Measurements from ENCODE around the gene ZNF264.

Gene ZNF264

DNA sequence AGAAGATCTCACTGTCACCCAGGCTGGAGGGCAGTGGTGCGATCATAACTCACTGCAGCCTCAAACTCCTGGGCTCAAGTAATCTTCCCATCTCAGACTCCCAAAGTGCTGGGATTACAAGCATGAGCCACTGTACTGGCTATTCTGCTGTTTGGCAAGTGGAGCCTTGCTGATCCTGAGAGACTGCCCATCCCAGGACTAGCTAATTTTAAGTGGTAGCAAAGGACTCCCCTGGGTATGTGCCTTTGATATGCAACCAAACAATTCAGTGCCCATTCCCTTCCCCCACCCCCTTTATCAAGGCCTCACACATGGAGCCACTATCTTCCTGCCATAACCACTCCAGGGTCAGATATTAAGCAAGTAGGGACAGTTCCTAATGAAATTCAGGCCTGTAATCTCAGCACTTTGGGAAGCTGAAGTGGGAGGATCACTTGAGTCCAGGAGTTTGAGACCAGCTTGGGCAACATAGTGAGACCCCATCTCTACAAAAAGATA is 72.0 kb downstream of the ZNF264 start:
- no peak for DNase-seq (ENCODE audit: low read depth)
- H3K4me3 ChIP-seq (ENCODE audit: low read depth, low read length) = no peak overlapping the region
- TF ChIP-seq MYC (IDR thresholded peaks at IDR 0.05; ENCODE audit: low read depth, low read length) (no peak), POLR2A (IDR thresholded peaks at IDR 0.05; ENCODE audit: extremely low read depth, insufficient read length) (no peak)
- TF ChIP-seq, protein P1, sequence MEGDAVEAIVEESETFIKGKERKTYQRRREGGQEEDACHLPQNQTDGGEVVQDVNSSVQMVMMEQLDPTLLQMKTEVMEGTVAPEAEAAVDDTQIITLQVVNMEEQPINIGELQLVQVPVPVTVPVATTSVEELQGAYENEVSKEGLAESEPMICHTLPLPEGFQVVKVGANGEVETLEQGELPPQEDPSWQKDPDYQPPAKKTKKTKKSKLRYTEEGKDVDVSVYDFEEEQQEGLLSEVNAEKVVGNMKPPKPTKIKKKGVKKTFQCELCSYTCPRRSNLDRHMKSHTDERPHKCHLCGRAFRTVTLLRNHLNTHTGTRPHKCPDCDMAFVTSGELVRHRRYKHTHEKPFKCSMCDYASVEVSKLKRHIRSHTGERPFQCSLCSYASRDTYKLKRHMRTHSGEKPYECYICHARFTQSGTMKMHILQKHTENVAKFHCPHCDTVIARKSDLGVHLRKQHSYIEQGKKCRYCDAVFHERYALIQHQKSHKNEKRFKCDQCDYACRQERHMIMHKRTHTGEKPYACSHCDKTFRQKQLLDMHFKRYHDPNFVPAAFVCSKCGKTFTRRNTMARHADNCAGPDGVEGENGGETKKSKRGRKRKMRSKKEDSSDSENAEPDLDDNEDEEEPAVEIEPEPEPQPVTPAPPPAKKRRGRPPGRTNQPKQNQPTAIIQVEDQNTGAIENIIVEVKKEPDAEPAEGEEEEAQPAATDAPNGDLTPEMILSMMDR (IDR thresholded peaks at IDR 0.05; ENCODE audit: low read depth, low read length) = no peak
- TF ChIP-seq, protein P2, sequence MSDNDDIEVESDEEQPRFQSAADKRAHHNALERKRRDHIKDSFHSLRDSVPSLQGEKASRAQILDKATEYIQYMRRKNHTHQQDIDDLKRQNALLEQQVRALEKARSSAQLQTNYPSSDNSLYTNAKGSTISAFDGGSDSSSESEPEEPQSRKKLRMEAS (IDR thresholded peaks at IDR 0.05; ENCODE audit: low read depth, low read length) = no peak

DNA sequence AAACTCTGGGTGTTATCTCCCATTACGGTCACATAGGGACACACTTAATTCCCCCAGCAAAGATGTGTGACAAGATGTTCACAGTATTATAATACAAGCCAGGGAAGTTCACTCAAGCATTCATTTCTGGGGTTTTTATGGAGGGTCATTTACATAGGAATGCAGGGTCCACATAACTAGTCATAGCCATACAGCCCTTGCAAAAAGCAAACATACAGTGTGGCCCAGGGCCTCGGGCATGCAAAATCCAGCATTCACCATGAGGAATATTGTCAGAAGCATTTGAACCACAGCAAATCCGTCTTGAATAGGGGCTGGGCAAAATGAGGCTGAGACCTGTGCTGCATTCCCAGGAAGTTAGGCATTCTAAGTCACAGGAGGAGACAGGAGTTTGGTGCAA is 76.0 kb downstream of the ZNF264 start:
- DNase-seq (ENCODE audit: low read depth) = no peak
- H3K4me3 ChIP-seq (ENCODE audit: low read depth, low read length) = no peak overlapping the region
- TF ChIP-seq, protein P1 (IDR thresholded peaks at IDR 0.05; ENCODE audit: low read depth, low read length) = no peak
- TF ChIP-seq POLR2A (IDR thresholded peaks at IDR 0.05; ENCODE audit: extremely low read depth, insufficient read length) (no peak), MYC (IDR thresholded peaks at IDR 0.05; ENCODE audit: low read depth, low read length) (no peak)
- TF ChIP-seq, protein P2 (IDR thresholded peaks at IDR 0.05; ENCODE audit: low read depth, low read length) = no peak

DNA sequence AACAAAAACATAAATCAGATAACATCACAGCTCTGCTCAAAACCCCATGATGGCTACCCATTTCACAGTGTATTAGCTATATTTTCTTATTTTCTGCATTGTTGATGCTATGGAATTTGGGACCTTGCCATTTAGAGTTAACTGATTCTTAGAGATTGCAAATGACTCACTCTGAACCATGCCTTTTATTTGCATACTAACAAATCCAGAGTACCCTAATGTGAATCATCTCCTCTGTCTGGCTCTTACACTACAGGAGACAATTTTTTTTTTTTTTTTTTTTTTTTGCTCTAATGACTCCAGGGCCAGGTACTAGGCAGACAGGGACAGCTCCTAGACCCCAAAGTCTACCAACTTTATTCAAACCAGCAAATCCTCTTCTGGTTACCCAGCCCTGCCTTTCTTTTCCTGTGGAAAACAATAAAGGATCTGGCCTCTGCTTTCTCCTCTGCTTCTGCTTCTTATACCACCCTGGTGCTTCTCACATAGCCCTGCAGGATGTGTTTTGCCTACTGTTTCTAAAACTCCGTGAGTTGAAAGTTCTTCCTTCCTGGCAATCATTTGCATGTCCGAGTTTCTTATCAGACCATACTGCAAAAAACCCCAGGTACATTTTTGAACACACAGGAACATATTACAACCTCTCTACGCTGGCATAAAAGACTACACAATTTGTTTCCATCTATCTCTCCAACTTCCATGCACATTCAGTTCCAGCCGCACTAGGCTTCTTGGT is 78.4 kb downstream of the ZNF264 start:
- DNase-seq (ENCODE audit: low read depth) = no peak
- no peak overlapping the region for H3K4me3 ChIP-seq (ENCODE audit: low read depth, low read length)
- TF ChIP-seq, protein P1 (IDR thresholded peaks at IDR 0.05; ENCODE audit: low read depth, low read length) = no peak
- no peak for TF ChIP-seq POLR2A (IDR thresholded peaks at IDR 0.05; ENCODE audit: extremely low read depth, insufficient read length)
- TF ChIP-seq, protein P2 (IDR thresholded peaks at IDR 0.05; ENCODE audit: low read depth, low read length) = no peak
- TF ChIP-seq MYC (IDR thresholded peaks at IDR 0.05; ENCODE audit: low read depth, low read length) = no peak

DNA sequence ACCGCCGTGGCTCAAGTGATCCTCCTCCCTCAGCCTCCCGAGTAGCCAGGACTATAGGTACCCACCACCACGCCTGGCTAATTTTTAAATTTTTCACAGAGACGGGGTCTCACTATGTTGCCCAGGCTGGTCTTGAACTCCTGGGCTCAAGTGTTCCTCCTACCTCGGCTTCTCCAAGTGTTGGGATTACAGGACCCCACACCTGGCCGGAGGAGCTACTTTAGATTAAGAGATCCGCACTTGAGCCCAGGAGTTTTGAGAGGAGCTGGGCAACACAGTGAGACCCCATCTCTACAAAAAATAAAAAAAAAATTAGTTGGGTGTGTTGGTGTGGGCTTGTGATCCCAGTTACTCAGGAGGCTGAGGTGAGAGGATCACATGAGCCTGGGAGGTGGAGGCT is 80.0 kb downstream of the ZNF264 start:
- H3K4me3 ChIP-seq (ENCODE audit: low read depth, low read length) = no peak overlapping the region
- TF ChIP-seq MYC (IDR thresholded peaks at IDR 0.05; ENCODE audit: low read depth, low read length) = no peak
- TF ChIP-seq, protein P2 (IDR thresholded peaks at IDR 0.05; ENCODE audit: low read depth, low read length) = no peak
- TF ChIP-seq, protein P1 (IDR thresholded peaks at IDR 0.05; ENCODE audit: low read depth, low read length) = no peak
- no peak for TF ChIP-seq POLR2A (IDR thresholded peaks at IDR 0.05; ENCODE audit: extremely low read depth, insufficient read length)

More for the DNA sequence above, 80.0 kb downstream of the ZNF264 start:
- no peak for DNase-seq (ENCODE audit: low read depth)

Data from NB4 (cell line).